Glutamatergic neuron (in vitro differentiated cells): ENCODE measurements around the gene SPOCK2. TPM values are rescaled to one million over a fixed set of nuclear protein-coding genes. Genes with fewer than 3 reads are reported as not detected.

Source experiments
- DNase-seq: peaks from one replicate; pipeline ENCODE4 v3.0.0; 2022
- H3K27ac Mint-ChIP-seq: one replicate; pipeline ENCODE4 v1.8.0; 2020; ENCODE audit warnings: mild to moderate bottlenecking, mixed read lengths, inconsistent platforms; ENCODE audit not compliant: unreplicated experiment
- H3K27me3 Mint-ChIP-seq: one replicate; pipeline ENCODE4 v1.8.0; 2020; ENCODE audit warnings: mild to moderate bottlenecking, moderate library complexity, mixed read lengths, inconsistent platforms; ENCODE audit not compliant: unreplicated experiment
- H3K36me3 Mint-ChIP-seq: one replicate; pipeline ENCODE4 v1.8.0; 2020; ENCODE audit warnings: mild to moderate bottlenecking, mixed read lengths, inconsistent platforms; ENCODE audit not compliant: unreplicated experiment
- H3K4me1 Mint-ChIP-seq: one replicate; pipeline ENCODE4 v1.8.0; 2020; ENCODE audit warnings: mild to moderate bottlenecking, low read depth, mixed read lengths, inconsistent platforms; ENCODE audit not compliant: unreplicated experiment
- H3K4me3 Mint-ChIP-seq: one replicate; pipeline ENCODE4 v1.8.0; 2020; ENCODE audit warnings: mild to moderate bottlenecking, mixed read lengths, inconsistent platforms; ENCODE audit not compliant: unreplicated experiment
- H3K9me3 Mint-ChIP-seq: one replicate; pipeline ENCODE4 v1.8.0; 2020; ENCODE audit warnings: mild to moderate bottlenecking, moderate library complexity, mixed read lengths, inconsistent platforms; ENCODE audit not compliant: unreplicated experiment
- CTCF ChIP-seq: fragments of 200-600 bp; sonication (generic); IDR thresholded peaks from one replicate; pipeline ENCODE4 v1.5.0; 2021; ENCODE audit not compliant: partially characterized antibody, unreplicated experiment
- total RNA-seq: library from RNA; stranded (reverse); fragmentation: NEBNext Ultra II Directional; extraction: Animal tissue kit (Norgen Biotek cat#: 25700); gene quantifications from one replicate; pipeline ENCODE4 v1.2.1, GENCODE V29; 2021; ENCODE audit not compliant: unreplicated experiment

SPOCK2 gene
- total RNA-seq, 1 donor from 2014 or later, result 362 TPM

DNA sequence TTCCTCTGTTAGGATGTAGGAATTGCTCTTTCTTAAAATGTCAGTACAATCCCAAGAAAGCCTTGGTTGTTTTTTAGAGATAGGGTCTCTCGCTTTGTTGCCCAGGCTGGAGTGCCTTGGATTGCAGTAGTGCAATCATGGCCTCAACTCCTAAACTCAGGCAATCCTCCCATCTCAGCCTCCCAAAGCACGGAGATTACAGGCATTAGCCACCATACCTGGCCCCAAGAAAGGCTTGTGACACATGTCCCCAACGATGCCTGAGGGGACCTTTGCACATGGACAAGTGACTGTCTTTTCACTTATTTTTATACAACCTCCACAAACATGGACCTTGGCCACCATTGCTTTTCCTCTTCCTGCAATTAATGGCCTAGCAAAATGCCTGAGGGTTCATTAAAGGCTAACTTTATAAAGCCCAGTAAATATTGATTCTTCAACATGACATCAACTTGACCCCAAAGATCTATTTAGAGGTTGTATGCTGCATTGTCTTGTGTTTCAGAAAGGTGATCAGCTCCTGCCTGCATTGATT is 10.0 kb upstream of the SPOCK2 start:
- no peaks in the 10 kb centered on the region for H3K9me3 Mint-ChIP-seq
- H3K27ac Mint-ChIP-seq, result no peak overlapping the region
- no peak overlapping the region for H3K4me3 Mint-ChIP-seq
- no peak for DNase-seq
- no peak for TF ChIP-seq CTCF
- peaks cover 6% of the 10 kb centered on the region for H3K4me1 Mint-ChIP-seq
- H3K27me3 Mint-ChIP-seq, result no peaks in the 10 kb centered on the region
- no peaks in the 10 kb centered on the region for H3K36me3 Mint-ChIP-seq

DNA sequence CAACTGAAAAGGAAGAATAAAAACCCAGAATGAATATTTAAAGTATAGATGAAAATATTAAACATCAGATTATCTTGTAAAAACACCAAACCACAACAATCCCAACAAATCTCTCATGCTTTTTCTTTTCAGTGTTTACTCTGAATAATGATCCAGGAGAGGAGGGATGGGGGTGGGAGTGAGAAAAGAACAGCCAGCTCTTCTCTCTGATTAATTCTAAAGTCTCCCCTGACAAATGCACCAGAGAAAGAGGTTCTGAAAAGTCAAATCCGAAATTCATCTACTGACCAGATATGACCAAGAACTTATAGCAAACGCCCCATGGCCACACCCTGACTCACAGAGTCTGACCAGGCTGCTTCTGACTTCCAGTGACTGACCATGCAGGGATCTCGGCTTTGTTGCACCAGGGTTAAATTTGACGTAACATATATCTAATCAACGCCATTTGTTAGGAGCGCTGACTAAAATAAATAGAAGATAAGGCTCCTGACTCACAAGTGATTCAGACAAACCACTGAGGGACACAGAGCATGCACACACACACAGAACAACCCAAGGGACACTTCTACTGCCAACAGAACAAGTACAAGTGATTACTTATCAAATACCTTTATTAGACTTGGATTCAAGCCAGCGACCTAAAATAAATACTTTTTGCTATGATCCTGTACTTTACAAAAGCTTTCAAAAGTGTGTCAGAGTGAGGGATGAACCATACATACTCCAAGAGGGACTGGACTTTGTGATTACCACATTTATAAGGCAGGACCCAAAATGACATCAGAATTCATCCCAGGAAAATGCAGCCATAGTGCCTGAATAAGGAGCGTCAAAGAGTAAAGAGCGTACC is 9.3 kb upstream of the SPOCK2 start:
- H3K27me3 Mint-ChIP-seq, result no peaks in the 10 kb centered on the region
- no peaks in the 10 kb centered on the region for H3K9me3 Mint-ChIP-seq
- H3K4me1 Mint-ChIP-seq, result peaks cover 6% of the 10 kb centered on the region
- no peaks in the 10 kb centered on the region for H3K36me3 Mint-ChIP-seq
- no peak overlapping the region for H3K27ac Mint-ChIP-seq
- no peak for TF ChIP-seq CTCF
- H3K4me3 Mint-ChIP-seq, result no peak overlapping the region
- no peak for DNase-seq

DNA sequence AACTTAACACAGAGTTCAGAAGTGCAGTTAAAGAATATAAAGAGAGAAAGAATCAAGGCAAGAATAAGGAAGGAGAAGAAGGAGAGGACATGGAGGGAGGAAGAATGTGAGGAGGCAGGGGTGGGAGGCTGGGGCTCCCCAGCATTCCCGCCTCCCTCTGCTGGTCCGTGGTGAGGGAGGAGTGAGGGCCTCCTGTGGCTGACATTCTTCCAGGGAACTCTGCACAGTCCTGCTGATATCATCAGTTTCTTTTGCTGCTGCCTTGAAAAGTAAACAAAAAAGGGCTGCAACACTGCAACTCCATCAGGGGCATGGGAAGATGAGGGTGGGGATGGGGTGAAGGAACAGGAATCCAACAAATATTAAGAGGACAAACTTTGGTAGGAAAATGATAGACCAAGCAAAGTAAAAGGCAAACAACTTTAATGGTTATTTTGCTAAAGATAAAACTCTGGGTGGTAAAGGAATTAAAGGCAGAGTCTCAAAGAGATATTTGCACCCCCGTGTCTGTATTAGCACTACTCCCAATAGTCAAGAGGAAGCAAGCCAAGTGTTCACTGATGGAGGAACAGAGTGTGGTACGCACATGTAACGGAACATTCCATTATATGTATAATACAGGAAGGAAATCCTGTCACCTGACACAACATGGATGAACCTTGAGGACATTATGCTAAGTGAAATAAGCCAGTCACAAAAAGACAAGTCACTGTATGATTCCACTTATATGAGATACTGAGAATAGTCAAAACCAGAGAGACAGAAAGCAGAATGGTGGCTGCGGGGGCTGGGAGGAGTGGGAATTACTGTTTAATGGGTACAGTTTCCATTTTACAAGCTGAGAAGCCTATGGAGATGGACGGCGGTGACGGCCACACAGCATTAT is 8.0 kb upstream of the SPOCK2 start:
- Mint-ChIP-seq H3K27ac (no peak overlapping the region), H3K4me1 (peaks cover 16% of the 10 kb centered on the region), H3K36me3 (no peaks in the 10 kb centered on the region), H3K4me3 (no peak overlapping the region), H3K27me3 (no peaks in the 10 kb centered on the region), H3K9me3 (peaks cover 1% of the 10 kb centered on the region)
- no peak for TF ChIP-seq CTCF
- no peak for DNase-seq

- peaks cover 17% of the 10 kb centered on the region for H3K4me1 Mint-ChIP-seq
- peaks cover 3% of the 10 kb centered on the region for H3K9me3 Mint-ChIP-seq
- no peaks in the 10 kb centered on the region for H3K27me3 Mint-ChIP-seq
- DNase-seq, result no peak
- no peak overlapping the region for H3K27ac Mint-ChIP-seq
- no peak overlapping the region for H3K4me3 Mint-ChIP-seq
- no peak for TF ChIP-seq CTCF
- H3K36me3 Mint-ChIP-seq, result no peaks in the 10 kb centered on the region
Measured at GRCh38 chr10:72095195-72095594, 6.8 kb upstream of the SPOCK2 start.
